Osteocyte (in vitro differentiated cells): ENCODE results near the gene KLF9. TPM values are rescaled to one million over a fixed set of nuclear protein-coding genes. Genes with fewer than 3 reads are reported as not detected.

ENCODE experiments used
- DNase-seq: peaks from one replicate; pipeline ENCODE4 v3.0.0; 2021; ENCODE audit warnings: mixed read lengths; ENCODE audit not compliant: unreplicated experiment; ENCODE audit errors: extremely low spot score
- H3K27ac Mint-ChIP-seq: one replicate; pipeline ENCODE4 v1.8.0; 2021; ENCODE audit warnings: mild to moderate bottlenecking, mixed read lengths; ENCODE audit not compliant: unreplicated experiment
- H3K27me3 Mint-ChIP-seq: one replicate; pipeline ENCODE4 v1.8.0; 2021; ENCODE audit warnings: mixed read lengths; ENCODE audit not compliant: unreplicated experiment
- H3K36me3 Mint-ChIP-seq: one replicate; pipeline ENCODE4 v1.8.0; 2021; ENCODE audit warnings: mixed read lengths; ENCODE audit not compliant: unreplicated experiment
- H3K4me1 Mint-ChIP-seq: one replicate; pipeline ENCODE4 v1.8.0; 2021; ENCODE audit warnings: mixed read lengths; ENCODE audit not compliant: unreplicated experiment
- H3K4me3 Mint-ChIP-seq: one replicate; pipeline ENCODE4 v1.8.0; 2021; ENCODE audit warnings: mild to moderate bottlenecking, moderate library complexity, mixed read lengths; ENCODE audit not compliant: unreplicated experiment
- H3K9me3 Mint-ChIP-seq: one replicate; pipeline ENCODE4 v1.8.0; 2021; ENCODE audit warnings: mixed read lengths; ENCODE audit not compliant: unreplicated experiment
- total RNA-seq: library from RNA; stranded (reverse); gene quantifications from 2 replicates; pipeline ENCODE4 v1.2.1, GENCODE V29; 2021
- TF ChIP-seq, protein P1 (sequence below): fragments of 200-600 bp; sonication (generic); IDR thresholded peaks from 2 replicates; pipeline ENCODE4 v1.5.0; 2021; ENCODE audit warnings: antibody characterized with exemption, mild to moderate bottlenecking, moderate library complexity

Gene KLF9
- total RNA-seq, 1 donor from 2014 or later = 85.3 TPM

DNA sequence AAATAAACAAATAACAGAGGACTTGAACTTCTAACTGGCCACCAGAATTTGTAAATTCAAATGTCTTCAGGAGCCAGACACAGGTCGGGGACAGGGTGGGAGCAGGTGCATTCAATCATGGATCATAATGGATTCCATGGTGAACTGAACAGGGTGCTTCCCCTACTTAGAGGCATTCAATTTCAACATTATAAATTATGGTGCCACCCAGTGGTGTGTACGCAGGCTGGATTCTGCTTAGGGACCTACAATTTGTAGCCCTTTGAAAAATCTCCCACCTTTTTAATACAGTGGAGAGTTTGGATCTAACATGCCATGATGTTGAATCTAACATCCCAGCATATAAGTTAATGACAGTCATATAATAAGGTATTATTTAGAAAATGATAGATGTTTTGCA is 22.3 kb downstream of the KLF9 start:
- no peaks in the 10 kb centered on the region for H3K27me3 Mint-ChIP-seq
- H3K4me1 Mint-ChIP-seq = peaks cover 85% of the 10 kb centered on the region
- H3K9me3 Mint-ChIP-seq = no peaks in the 10 kb centered on the region
- H3K36me3 Mint-ChIP-seq = peaks cover 9% of the 10 kb centered on the region
- TF ChIP-seq, protein P1, sequence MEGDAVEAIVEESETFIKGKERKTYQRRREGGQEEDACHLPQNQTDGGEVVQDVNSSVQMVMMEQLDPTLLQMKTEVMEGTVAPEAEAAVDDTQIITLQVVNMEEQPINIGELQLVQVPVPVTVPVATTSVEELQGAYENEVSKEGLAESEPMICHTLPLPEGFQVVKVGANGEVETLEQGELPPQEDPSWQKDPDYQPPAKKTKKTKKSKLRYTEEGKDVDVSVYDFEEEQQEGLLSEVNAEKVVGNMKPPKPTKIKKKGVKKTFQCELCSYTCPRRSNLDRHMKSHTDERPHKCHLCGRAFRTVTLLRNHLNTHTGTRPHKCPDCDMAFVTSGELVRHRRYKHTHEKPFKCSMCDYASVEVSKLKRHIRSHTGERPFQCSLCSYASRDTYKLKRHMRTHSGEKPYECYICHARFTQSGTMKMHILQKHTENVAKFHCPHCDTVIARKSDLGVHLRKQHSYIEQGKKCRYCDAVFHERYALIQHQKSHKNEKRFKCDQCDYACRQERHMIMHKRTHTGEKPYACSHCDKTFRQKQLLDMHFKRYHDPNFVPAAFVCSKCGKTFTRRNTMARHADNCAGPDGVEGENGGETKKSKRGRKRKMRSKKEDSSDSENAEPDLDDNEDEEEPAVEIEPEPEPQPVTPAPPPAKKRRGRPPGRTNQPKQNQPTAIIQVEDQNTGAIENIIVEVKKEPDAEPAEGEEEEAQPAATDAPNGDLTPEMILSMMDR = peak; percentile 43
- DNase-seq = no peak
- H3K27ac Mint-ChIP-seq = peak overlapping the region; percentile 14
- H3K4me3 Mint-ChIP-seq = peak overlapping the region; percentile 14

- Mint-ChIP-seq H3K36me3 (peaks cover 20% of the 10 kb centered on the region), H3K27ac (peak overlapping the region; percentile 63), H3K9me3 (no peaks in the 10 kb centered on the region), H3K4me3 (no peak overlapping the region), H3K27me3 (no peaks in the 10 kb centered on the region), H3K4me1 (peaks cover 77% of the 10 kb centered on the region)
- TF ChIP-seq, protein P1 = no peak
- DNase-seq = no peak
Observed at GRCh38 chr9:70390933-70391341, 23.5 kb downstream of the KLF9 start.

DNA sequence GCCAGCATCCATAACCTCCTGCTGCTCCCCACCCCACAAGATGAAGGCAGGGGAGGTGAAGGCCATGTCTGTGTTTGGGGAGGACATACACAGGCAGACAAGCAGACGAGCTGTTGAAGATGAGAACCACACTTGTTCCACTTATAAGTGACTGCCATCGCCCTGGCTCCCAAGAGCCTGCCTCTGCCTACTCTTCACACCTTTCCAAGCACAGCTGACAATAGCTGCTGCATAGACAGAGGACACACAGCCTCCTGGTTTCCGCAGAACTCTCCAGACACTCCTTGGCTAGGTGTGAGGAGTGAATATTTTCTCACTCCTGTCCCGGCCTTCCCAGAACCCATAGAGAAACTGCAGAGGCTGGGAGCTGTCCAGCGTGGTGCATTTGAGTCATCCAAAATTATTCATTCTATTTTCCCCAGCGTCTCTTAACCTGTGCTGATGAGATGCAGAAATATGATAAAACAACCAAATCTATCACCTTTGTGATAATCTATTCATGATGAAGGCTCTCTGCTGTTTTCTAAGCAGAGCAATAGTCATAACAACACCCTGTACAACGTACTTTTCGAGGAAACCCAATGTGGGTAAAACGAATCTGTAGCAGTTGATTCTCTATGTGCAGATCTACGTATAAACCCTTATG is 24.7 kb downstream of the KLF9 start:
- TF ChIP-seq, protein P1 = no peak
- peaks cover 72% of the 10 kb centered on the region for H3K4me1 Mint-ChIP-seq
- H3K4me3 Mint-ChIP-seq = no peak overlapping the region
- no peaks in the 10 kb centered on the region for H3K9me3 Mint-ChIP-seq
- no peak for DNase-seq
- H3K36me3 Mint-ChIP-seq = peaks cover 25% of the 10 kb centered on the region
- no peaks in the 10 kb centered on the region for H3K27me3 Mint-ChIP-seq
- H3K27ac Mint-ChIP-seq = peak overlapping the region; percentile 56

DNA sequence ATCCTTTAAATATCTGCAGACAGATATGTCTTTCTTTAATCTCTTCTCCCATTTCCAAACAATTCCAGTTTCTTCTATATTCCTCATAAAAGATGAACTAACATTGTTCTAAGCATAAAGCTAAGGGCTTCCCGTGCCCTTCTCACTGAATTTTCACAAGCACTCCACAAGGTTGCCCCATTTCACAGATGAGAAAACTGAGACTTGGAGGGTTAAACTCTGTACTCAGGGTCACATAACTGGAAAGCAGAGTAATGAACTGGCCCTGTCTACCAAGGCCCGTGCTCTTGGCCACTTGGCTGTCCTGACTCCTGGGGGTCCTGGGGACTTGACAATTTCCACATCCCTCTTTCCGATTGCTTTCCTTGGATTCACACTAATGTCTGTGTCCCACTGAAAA is 25.3 kb downstream of the KLF9 start:
- Mint-ChIP-seq H3K4me1 (peaks cover 68% of the 10 kb centered on the region), H3K27me3 (no peaks in the 10 kb centered on the region), H3K4me3 (no peak overlapping the region), H3K27ac (no peak overlapping the region), H3K9me3 (no peaks in the 10 kb centered on the region), H3K36me3 (peaks cover 31% of the 10 kb centered on the region)
- TF ChIP-seq, protein P1 = no peak
- no peak for DNase-seq

GRCh38 chr9:70387663-70388062 is 26.8 kb downstream of the KLF9 start:
- Mint-ChIP-seq H3K36me3 (peaks cover 44% of the 10 kb centered on the region), H3K4me3 (no peak overlapping the region), H3K27me3 (no peaks in the 10 kb centered on the region), H3K27ac (peak overlapping the region; percentile 51), H3K4me1 (peaks cover 59% of the 10 kb centered on the region), H3K9me3 (no peaks in the 10 kb centered on the region)
- TF ChIP-seq, protein P1 = no peak
- no peak for DNase-seq
